ENCODE measurements around the gene CELSR1. TPM values are rescaled to one million over a fixed set of nuclear protein-coding genes. Genes with fewer than 3 reads are reported as not detected.

The CELSR1 gene
- total RNA-seq, 1 donor from 2014 or later, result 8.9 TPM

DNA sequence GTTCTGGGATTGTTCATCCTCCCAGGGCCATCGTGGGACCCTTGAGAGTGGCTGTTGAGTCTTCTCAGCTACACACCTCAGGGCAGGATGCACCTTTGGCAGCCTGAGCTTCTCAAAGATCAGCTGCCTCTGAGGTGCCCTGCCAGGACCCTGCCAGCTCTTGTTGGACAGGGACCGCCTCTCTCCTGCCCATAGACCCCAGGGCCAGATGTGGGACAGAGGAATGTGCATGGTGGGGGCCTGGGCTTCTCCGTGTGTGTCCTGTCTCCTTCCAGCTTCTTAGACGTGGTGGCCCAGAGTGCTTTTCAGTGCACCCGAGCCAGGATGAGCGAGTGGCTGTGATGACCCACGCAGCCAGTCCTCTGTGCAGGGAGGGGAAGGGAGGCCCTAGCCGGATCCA, 207.8 kb downstream of the CELSR1 start:
- H3K36me3 ChIP-seq, result no peaks in the 10 kb centered on the region
- H3K4me3 ChIP-seq, result no peak overlapping the region
- no peak for DNase-seq
- peaks cover under 1% of the 10 kb centered on the region for H3K4me1 ChIP-seq
- no peaks in the 10 kb centered on the region for H3K9me3 ChIP-seq (replicated peaks)
- intact Hi-C loops (cut with micrococcal nuclease), result no loop called here
- TF ChIP-seq, protein P1, sequence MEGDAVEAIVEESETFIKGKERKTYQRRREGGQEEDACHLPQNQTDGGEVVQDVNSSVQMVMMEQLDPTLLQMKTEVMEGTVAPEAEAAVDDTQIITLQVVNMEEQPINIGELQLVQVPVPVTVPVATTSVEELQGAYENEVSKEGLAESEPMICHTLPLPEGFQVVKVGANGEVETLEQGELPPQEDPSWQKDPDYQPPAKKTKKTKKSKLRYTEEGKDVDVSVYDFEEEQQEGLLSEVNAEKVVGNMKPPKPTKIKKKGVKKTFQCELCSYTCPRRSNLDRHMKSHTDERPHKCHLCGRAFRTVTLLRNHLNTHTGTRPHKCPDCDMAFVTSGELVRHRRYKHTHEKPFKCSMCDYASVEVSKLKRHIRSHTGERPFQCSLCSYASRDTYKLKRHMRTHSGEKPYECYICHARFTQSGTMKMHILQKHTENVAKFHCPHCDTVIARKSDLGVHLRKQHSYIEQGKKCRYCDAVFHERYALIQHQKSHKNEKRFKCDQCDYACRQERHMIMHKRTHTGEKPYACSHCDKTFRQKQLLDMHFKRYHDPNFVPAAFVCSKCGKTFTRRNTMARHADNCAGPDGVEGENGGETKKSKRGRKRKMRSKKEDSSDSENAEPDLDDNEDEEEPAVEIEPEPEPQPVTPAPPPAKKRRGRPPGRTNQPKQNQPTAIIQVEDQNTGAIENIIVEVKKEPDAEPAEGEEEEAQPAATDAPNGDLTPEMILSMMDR (IDR thresholded peaks at IDR 0.05; ENCODE audit: borderline replicate concordance), result no peak
- no peaks in the 10 kb centered on the region for H3K27me3 ChIP-seq (ENCODE audit: low read depth)
- no peak overlapping the region for H3K27ac ChIP-seq (replicated peaks)

DNA sequence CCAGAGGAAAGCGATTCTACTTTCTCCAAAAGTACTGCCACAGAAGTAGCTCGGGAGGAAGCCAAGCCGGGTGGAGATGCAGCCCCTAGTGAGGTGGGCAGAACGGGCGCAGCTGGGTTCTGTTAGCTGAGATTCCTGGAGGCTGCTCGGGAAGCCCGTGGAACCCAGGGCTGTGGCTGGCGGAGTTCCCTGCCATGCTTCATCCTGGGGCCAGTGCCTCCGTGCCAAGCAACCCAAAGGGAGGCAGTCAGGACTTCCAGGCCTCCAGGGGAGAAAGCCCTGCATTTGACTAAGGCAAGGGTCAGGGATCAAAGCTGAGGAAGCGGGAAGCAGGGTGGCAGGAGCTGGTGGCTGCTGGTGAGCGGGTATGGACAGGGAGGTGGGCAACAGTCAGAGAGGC, 208.6 kb downstream of the CELSR1 start:
- Histone ChIP-seq H3K4me1 (no peaks in the 10 kb centered on the region), H3K9me3 (replicated peaks) (no peaks in the 10 kb centered on the region), H3K36me3 (no peaks in the 10 kb centered on the region), H3K4me3 (no peak overlapping the region), H3K27me3 (ENCODE audit: low read depth) (no peaks in the 10 kb centered on the region), H3K27ac (replicated peaks) (no peak overlapping the region)
- TF ChIP-seq, protein P1 (IDR thresholded peaks at IDR 0.05; ENCODE audit: borderline replicate concordance), result no peak
- intact Hi-C loops (cut with micrococcal nuclease), result no loop called here
- no peak for DNase-seq

DNA sequence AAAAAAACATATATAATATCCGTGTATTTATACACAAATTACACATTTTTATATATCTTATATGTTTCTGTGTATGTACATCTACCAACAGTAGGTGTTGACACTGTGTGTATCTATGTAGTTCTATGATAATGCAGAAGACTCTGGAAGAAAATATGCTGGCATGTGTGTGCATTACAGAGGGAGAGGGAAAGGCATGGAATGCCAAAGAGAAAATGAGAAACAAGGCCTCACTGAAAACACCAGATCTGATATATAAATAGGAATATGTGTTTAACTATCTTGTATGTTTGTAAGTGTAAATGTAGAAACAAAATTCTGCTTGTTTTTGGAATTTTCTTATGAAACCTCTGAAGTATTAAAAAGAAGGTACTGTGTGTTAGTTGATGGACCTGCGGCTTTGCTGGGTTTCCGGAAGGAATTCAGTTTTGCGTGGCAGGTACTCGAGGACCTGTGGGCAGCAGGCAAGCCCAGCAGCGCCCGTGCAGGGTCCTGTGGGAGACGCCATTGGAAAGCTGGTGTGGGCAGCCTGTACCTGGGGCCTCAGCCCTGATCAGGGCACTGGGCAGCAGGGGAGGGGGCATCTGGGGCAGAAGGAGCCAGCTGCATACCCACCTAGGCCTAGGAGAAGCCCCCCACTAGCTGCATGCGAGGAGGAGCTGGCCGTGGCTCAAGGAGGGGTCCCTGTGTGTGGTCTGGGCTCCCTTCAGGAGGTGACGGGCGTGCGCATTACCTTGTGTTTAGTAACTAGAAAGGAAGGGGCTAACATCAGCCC, 209.5 kb downstream of the CELSR1 start:
- H3K27me3 ChIP-seq (ENCODE audit: low read depth), result no peaks in the 10 kb centered on the region
- no peaks in the 10 kb centered on the region for H3K9me3 ChIP-seq (replicated peaks)
- H3K36me3 ChIP-seq, result no peaks in the 10 kb centered on the region
- DNase-seq, result no peak
- H3K4me1 ChIP-seq, result no peaks in the 10 kb centered on the region
- H3K27ac ChIP-seq (replicated peaks), result no peak overlapping the region
- TF ChIP-seq, protein P1 (IDR thresholded peaks at IDR 0.05; ENCODE audit: borderline replicate concordance), result no peak
- H3K4me3 ChIP-seq, result no peak overlapping the region
- intact Hi-C loops (cut with micrococcal nuclease), result no loop called here

DNA sequence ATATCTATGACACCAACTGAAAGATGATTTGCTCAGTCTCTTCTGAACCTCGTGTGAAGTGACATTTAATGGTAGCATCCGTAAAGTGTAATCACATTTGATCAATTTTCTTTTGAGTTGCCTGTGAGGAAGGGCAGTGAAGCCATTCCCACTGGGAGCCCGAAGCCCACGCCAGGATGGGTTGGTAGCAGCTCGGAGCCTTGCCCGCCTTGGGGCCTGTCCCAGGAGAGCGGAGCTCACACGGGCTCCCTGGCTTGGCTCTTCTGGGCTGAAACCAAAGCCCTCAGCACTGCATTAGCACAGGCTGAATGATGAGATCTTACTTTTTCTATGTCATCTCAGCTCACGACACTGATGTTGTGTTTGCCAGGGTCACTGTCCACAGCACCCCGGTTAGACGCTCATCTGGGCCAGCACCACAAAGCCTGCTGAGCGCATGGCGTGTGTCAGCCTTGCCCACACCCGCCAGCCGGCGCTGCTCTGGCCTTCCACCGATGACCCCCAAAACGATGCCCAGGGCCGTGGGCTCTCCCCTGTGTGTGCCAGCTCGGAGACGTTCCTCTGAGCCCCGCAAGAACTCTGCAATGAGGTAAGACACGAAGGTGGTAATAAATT, 211.2 kb downstream of the CELSR1 start:
- DNase-seq, result no peak
- intact Hi-C loops (cut with micrococcal nuclease), result no loop called here
- Histone ChIP-seq H3K4me1 (no peaks in the 10 kb centered on the region), H3K9me3 (replicated peaks) (no peaks in the 10 kb centered on the region), H3K4me3 (no peak overlapping the region), H3K27me3 (ENCODE audit: low read depth) (no peaks in the 10 kb centered on the region), H3K27ac (replicated peaks) (no peak overlapping the region), H3K36me3 (no peaks in the 10 kb centered on the region)
- TF ChIP-seq, protein P1 (IDR thresholded peaks at IDR 0.05; ENCODE audit: borderline replicate concordance), result no peak

DNA sequence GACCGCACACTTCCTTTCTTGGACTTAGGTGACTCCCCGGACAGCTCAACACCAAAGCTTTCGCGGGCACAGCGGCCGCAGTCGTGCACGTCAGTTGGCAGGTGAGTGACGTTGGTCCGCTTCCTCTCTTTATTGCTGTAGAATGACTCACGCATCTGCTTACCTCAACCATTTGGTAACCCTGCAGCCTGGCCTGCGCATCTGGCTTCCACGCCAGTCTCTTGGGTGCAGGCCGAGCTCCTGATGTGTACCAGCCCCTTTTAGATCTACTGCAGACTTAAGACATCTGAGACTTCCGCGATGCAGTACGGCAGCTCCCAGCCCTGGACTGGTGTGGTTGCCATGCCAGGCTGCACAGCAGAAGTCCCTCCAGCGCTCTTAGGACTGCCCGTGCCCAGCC, 214.3 kb downstream of the CELSR1 start:
- intact Hi-C loops (cut with micrococcal nuclease), result no loop called here
- Histone ChIP-seq H3K27me3 (ENCODE audit: low read depth) (no peaks in the 10 kb centered on the region), H3K4me3 (no peak overlapping the region), H3K4me1 (no peaks in the 10 kb centered on the region), H3K9me3 (replicated peaks) (no peaks in the 10 kb centered on the region), H3K36me3 (no peaks in the 10 kb centered on the region), H3K27ac (replicated peaks) (no peak overlapping the region)
- no peak for DNase-seq
- TF ChIP-seq, protein P1 (IDR thresholded peaks at IDR 0.05; ENCODE audit: borderline replicate concordance), result no peak
